Right lobe of liver (tissue), 6 donors: Measurements from ENCODE around the gene SPOCK2. TPM values are rescaled to one million over a fixed set of nuclear protein-coding genes. Genes with fewer than 3 reads are reported as not detected.

Source experiments
- ATAC-seq, 4 donors: fragments of 200-7000 bp; cut with Tn5 transposase; one replicate each; pipeline ENCODE4 v1.9.1; 2020; ENCODE audit warnings: mild to moderate bottlenecking in 4 of 4, moderate library complexity in 4 of 4
- DNase-seq, 3 donors: peaks; one replicate each; pipeline ENCODE4 v3.0.0-alpha.2; 2020
- H3K27ac ChIP-seq, 3 donors: fragments of 200-600 bp; one replicate each; pipeline ENCODE4 v1.8.0; 2022
- H3K27me3 ChIP-seq, 2 donors: fragments of 200-600 bp; one replicate each; pipeline ENCODE4 v1.8.0; 2022
- H3K36me3 ChIP-seq, 4 donors: fragments of 200-600 bp; sonication (generic) in 1 of 4; one replicate each; pipeline versions ENCODE4 v1.5.1 to v1.8.0; 2017 to 2022; ENCODE audit warnings: control low read depth in 1 of 4
- H3K4me1 ChIP-seq, 4 donors: fragments of 200-600 bp; sonication (generic) in 1 of 4; one replicate each; pipeline versions ENCODE4 v1.5.1 to v1.8.0; 2017 to 2022; ENCODE audit warnings: control low read depth in 1 of 4
- H3K4me3 ChIP-seq, 3 donors: fragments of 200-600 bp; one replicate each; pipeline ENCODE4 v1.8.0; 2022
- H3K9me3 ChIP-seq, 4 donors: fragments of 200-600 bp; sonication (generic) in 1 of 4; one replicate each; pipeline versions ENCODE4 v1.5.1 to v1.8.0; 2017 to 2022; ENCODE audit warnings: control low read depth in 1 of 4
- POLR2A ChIP-seq: fragments of 450-650 bp; IDR thresholded peaks from one replicate; pipeline ENCODE4 v1.6.1; 2017; ENCODE audit warnings: antibody characterized with exemption, mild to moderate bottlenecking
- WGBS: methylation state at CpG from one replicate; pipeline ENCODE4 v1.1.6; 2018; ENCODE audit warnings: low coverage, low lambda C conversion rate; ENCODE audit not compliant: insufficient coverage; ENCODE audit errors: missing lambda C conversion rate; 5-methylcytosine and 5-hydroxymethylcytosine counted together
- intact Hi-C, 2 donors: fragments of 100-400 bp; cut with DNase I; formaldehyde crosslinking; loops; one replicate each; pipeline versions ENCODE4 v1.11.2 to v1.14.1; 2022
- total RNA-seq, 6 experiments: library from RNA; depleted of rRNA in 2 of 6; stranded (reverse); fragments of >200 nt in 2 of 6; fragmentation: NEBNext Ultra II Directional in 3 of 6; extraction: Animal tissue kit (Norgen Biotek cat#: 25700) in 3 of 6; gene quantifications; one replicate each; pipeline versions ENCODE4 v1.1.0 to v1.2.4, GENCODE V29; 2016 to 2023
- TF ChIP-seq, protein P1 (sequence below), 4 donors: fragments of 200-600 bp in 3 of 4; fragments of 450-650 bp in 1 of 4; IDR thresholded peaks; one replicate each; pipeline versions ENCODE4 v1.5.1 to v1.8.0; 2016 to 2022; ENCODE audit warnings: antibody characterized with exemption in 4 of 4, mild to moderate bottlenecking in 2 of 4
- donor health status: DM: no; HTN: yes; CAD: no.
- donor health status: DM: no; HTN: no; CAD: no.
- donor health status: DM: no; HTN: no; CAD: no.
- donor health status: DM: no; HTN: yes; CAD: no.
- donor health status: DM: no; HTN: yes; CAD: no.

The SPOCK2 gene
- total RNA-seq, 6 experiments from 2014 or later: 0.72 to 3.0 (median 1.2) TPM

- WGBS: 29% methylated on average over 3 of the region's 3 CpGs
- no peaks in the 10 kb centered on the region for H3K27me3 ChIP-seq
- H3K27ac ChIP-seq: peak overlapping the region; percentile 47 to 87 (median 73)
- no peaks in the 10 kb centered on the region for H3K9me3 ChIP-seq
- DNase-seq: peak in 2 of 3 donors; percentile 27 to 78
- H3K4me3 ChIP-seq: no peak overlapping the region
- intact Hi-C loops: no loop called here
- peaks cover 0 to 4% (median 2%) of the 10 kb centered on the region in 4 donors for H3K36me3 ChIP-seq
- no peak for TF ChIP-seq POLR2A
- TF ChIP-seq, protein P1, sequence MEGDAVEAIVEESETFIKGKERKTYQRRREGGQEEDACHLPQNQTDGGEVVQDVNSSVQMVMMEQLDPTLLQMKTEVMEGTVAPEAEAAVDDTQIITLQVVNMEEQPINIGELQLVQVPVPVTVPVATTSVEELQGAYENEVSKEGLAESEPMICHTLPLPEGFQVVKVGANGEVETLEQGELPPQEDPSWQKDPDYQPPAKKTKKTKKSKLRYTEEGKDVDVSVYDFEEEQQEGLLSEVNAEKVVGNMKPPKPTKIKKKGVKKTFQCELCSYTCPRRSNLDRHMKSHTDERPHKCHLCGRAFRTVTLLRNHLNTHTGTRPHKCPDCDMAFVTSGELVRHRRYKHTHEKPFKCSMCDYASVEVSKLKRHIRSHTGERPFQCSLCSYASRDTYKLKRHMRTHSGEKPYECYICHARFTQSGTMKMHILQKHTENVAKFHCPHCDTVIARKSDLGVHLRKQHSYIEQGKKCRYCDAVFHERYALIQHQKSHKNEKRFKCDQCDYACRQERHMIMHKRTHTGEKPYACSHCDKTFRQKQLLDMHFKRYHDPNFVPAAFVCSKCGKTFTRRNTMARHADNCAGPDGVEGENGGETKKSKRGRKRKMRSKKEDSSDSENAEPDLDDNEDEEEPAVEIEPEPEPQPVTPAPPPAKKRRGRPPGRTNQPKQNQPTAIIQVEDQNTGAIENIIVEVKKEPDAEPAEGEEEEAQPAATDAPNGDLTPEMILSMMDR (IDR thresholded peaks at IDR 0.05): no peak
- peaks cover 0 to 47% (median 11%) of the 10 kb centered on the region in 4 donors for H3K4me1 ChIP-seq
- ATAC-seq: peak; percentile 63 to 76 (median 72)
These were observed 10.0 kb upstream of the SPOCK2 start for GRCh38 chr10:72098301-72098835.

DNA sequence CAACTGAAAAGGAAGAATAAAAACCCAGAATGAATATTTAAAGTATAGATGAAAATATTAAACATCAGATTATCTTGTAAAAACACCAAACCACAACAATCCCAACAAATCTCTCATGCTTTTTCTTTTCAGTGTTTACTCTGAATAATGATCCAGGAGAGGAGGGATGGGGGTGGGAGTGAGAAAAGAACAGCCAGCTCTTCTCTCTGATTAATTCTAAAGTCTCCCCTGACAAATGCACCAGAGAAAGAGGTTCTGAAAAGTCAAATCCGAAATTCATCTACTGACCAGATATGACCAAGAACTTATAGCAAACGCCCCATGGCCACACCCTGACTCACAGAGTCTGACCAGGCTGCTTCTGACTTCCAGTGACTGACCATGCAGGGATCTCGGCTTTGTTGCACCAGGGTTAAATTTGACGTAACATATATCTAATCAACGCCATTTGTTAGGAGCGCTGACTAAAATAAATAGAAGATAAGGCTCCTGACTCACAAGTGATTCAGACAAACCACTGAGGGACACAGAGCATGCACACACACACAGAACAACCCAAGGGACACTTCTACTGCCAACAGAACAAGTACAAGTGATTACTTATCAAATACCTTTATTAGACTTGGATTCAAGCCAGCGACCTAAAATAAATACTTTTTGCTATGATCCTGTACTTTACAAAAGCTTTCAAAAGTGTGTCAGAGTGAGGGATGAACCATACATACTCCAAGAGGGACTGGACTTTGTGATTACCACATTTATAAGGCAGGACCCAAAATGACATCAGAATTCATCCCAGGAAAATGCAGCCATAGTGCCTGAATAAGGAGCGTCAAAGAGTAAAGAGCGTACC, 9.3 kb upstream of the SPOCK2 start:
- H3K4me1 ChIP-seq: peaks cover 0 to 47% (median 11%) of the 10 kb centered on the region in 4 donors
- H3K27ac ChIP-seq: peak overlapping the region; percentile 47 to 87 (median 73)
- TF ChIP-seq, protein P1 (IDR thresholded peaks at IDR 0.05): no peak
- no peak for TF ChIP-seq POLR2A
- DNase-seq (peak in 1 of 3 donors; percentile 65), ATAC-seq (peak; percentile 69 to 84 (median 82))
- intact Hi-C loops: no loop called here
- H3K4me3 ChIP-seq: no peak overlapping the region
- no peaks in the 10 kb centered on the region for H3K27me3 ChIP-seq
- H3K9me3 ChIP-seq: no peaks in the 10 kb centered on the region
- 44% methylated on average over 9 of the region's 9 CpGs for WGBS
- H3K36me3 ChIP-seq: peaks cover 0 to 4% (median under 1%) of the 10 kb centered on the region in 4 donors

GRCh38 chr10:72096115-72097000, 8.0 kb upstream of the SPOCK2 start:
- Histone ChIP-seq H3K9me3 (no peaks in the 10 kb centered on the region), H3K27ac (peak overlapping the region in 1 of 3 donors; percentile 54), H3K36me3 (no peaks in the 10 kb centered on the region), H3K4me1 (peaks cover 0 to 47% (median 11%) of the 10 kb centered on the region in 4 donors), H3K4me3 (no peak overlapping the region), H3K27me3 (no peaks in the 10 kb centered on the region)
- intact Hi-C loops: no loop called here
- TF ChIP-seq, protein P1 (IDR thresholded peaks at IDR 0.05): peak in 1 of 4 donors; percentile 19
- TF ChIP-seq POLR2A: no peak
- WGBS: 57% methylated on average over 9 of the region's 9 CpGs
- DNase-seq: peak in 2 of 3 donors; percentile 39 to 71
- peak; percentile 42 to 57 (median 50) for ATAC-seq

- H3K36me3 ChIP-seq: no peaks in the 10 kb centered on the region
- intact Hi-C loops: no loop called here
- H3K27ac ChIP-seq: no peak overlapping the region
- TF ChIP-seq, protein P1 (IDR thresholded peaks at IDR 0.05): no peak
- no peak for TF ChIP-seq POLR2A
- no peak overlapping the region for H3K4me3 ChIP-seq
- H3K9me3 ChIP-seq: no peaks in the 10 kb centered on the region
- DNase-seq (no peak), ATAC-seq (no peak)
- H3K4me1 ChIP-seq: peaks cover 0 to 45% (median 11%) of the 10 kb centered on the region in 4 donors
- no peaks in the 10 kb centered on the region for H3K27me3 ChIP-seq
- 93% methylated on average over 4 of the region's 4 CpGs for WGBS
These were observed 6.8 kb upstream of the SPOCK2 start for GRCh38 chr10:72095195-72095594.
